GM18858 (cell line): ENCODE results near the gene TRAF3IP1.

Experiments used
- ATAC-seq: cut with Tn5 transposase; IDR thresholded peaks from one replicate; pipeline ENCODE4 v1.9.1; 2021; ENCODE audit not compliant: unreplicated experiment

Gene TRAF3IP1

DNA sequence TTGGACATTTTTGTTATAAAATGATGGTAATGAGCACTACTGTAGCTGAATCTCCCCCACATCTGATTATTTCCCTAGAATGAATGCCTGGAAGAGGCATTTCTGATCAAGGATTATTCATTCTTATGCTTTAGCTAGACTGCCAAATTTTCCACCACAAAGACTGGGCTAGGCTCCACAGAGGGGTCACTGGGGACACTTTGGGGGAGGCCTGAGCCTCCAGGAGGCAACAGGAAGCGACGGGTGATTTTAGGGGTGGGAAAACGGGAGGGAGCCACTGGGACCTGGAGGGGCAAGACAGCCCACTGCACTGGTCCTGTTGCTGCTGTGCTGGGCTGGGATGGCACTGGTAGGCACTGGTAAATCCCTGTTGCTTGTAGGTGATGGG, 104.0 kb downstream of the TRAF3IP1 start:
- no peak for ATAC-seq

DNA sequence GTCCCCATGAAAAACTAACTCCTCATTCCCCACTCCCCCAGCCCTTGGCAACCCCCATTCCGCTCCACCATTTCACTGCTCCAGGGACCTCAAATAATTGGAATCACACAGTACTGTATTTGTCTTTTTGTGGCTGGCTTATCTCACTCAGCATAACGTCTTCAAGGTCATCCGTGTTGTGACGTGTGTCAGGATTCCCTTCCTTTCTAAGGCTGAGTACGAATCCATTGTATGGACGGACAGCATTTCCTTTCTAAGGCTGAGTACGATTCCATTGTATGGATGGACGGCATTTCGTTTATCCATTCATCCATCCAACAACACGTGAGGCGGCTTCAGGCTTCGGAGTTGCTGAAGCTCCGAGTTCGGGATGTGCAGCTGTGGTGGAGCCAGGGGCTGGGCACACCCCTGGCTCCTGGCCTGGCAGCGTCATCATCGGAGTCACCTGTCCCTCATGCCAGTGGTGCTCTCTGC, 105.2 kb downstream of the TRAF3IP1 start:
- ATAC-seq, result no peak

DNA sequence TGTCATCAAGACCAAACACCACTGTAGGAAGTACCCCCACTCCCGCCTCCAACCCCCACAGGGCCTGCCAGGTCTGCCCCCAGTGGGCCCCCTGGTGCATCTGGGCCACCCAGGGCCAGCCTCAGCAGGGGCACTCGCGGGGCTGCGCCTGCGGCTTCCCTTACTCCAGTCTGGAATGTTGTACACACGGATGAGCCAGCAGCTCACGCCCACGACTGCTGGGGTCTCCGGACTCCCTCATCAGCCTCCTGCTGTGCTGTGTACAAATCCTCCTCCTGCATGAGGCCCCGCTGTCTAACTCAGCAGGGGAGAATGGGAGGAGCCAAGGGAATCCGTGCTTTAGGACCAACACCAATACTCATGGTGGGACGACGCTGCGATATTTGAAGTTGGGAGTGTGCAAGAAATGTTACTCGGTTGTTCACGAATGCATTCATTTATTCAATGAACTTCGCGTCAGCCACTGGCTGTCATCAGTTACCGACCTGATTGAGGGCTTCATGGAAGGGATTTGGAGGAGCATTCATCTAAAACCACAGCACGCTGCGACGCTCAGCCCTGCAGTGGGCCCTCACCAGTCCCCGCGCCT, 105.8 kb downstream of the TRAF3IP1 start:
- ATAC-seq, result peak; percentile 7

DNA sequence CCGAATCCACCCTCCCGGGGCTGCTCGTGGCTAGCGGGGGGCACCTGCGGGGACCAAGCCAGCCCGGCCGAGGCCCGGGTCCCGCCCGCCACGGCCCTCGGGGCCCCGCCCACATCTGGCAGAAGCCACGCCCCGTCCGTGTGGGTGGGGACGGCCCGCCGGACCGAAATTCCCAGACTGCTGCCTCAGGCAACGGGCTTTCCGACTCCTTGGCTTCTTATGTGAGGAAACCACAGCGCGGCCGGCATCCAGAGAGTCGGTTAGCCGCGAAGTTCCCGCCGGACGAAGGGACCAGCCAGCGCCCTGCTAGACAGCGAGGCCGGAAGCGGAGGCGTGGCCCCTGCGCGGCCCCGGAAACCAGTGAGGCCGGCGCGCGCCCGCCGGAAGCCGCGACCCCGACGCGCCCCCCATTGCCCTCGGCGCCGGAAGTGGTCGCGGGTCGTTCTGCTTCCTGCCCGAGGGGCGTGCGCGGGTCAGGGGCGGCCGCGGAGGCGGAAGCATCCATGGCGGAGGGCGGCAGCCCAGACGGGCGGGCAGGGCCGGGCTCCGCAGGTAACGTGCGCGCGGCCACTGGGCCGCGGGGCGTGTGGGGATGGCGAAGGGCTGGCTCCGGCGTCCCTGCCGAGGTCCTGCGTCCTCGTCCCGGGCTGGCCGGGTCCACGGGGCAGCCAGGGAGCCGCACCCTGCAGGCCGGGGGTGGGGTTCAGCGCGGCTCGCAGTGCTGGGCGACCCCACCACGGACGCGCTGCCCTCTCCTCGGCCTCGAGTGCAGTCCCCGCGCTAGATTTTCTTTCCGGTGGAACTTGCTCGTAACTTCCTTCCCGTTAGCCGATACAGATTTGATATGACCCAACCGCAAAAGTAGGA, 106.5 kb downstream of the TRAF3IP1 start, which contains the start of gene ASB1:
ASB1 (plus strand) TSS at position 360 of the 867 bp plus-strand sequence; CDS start at position 504, 144 bp downstream.
- ATAC-seq, result peak; percentile 65

DNA sequence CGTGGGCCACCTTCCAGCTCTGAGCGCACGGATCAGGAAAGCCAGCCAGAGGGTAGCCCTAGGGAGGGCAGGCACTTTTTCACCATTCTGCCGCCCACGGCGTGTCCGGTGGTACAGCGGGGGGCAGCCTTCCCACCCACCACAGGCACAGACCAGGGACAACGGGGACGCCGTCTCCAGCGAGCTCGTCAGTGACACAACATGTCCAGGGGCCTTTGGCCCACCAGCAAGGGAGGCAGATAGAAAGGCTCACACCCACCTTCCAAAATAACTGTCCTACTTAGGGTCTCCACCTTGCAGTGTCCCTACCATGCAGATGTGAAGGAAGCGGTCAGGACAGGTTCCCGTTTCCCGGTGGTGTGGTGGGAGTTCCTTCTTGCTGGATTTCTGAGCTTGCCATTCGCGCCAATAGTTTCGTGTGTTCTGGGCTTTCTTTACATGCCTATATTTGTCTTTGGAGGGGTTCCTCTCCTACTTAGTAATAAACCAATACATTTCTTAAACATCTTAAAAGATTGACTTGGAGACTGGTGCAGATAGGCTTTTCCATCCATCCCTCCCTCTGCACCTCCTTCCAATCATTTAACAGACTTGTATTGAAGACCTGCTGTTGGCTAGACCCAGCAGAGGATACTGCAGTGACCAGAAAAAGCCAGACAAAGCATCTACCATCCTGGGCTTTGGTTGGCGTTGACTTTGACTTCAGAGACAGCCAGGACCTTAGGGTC, 107.3 kb downstream of the TRAF3IP1 start:
- ATAC-seq, result no peak

DNA sequence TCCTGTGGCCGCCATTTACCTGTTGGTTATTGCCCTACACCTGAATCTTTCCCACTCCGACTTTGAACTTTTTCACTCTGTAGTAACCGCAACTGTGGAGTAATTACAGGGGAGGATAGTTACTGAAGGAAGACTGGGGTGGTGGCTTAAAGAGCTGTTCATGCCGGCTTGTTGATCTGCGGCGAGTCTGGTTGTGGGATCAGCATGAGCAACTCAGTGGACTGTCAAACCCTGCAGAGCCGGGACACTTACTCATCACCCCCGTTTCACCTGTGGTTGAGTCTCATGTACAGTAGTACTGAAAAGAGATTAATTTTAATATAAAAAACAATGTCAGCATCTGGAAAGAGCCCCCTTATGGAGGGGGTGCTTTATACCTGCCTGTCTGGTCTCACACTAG, 108.5 kb downstream of the TRAF3IP1 start:
- ATAC-seq, result no peak

DNA sequence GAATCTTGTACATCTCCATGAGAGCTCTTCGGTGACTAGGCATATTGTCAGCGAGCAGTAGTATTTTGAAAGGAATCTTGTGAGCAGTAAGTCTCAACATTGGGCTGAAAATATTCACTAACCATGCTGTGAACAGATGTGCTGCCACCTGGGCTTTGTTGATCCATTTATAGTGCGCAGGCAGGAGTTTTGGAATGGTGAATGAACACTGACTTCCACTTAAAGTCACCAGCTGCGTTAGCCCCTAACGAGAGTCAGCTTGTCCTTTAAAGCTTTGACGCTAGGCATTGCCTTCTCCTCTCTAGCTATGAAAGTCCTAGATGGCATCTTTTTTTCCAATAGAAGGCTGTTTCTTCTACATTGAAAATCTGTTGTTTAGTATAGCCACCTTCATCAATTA, 110.5 kb downstream of the TRAF3IP1 start:
- no peak for ATAC-seq

DNA sequence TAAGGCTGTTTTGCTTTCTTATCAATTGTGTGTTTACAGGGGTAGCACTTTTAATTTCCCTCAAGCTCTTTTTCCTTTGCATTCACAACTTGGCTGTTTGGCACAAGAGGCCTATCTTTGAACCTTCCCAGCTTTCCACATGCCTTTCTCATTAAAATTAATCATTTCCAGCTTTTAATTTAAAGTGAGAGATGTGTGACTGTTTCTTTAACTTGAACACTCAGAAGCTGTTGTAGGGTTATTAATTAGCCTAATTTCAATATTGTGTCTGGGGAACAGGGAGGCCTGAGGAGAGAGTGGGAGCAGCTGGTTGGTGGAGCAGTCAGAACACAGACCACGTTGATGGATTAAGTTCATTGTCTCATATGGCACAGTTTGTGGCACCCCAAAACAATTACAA, 111.1 kb downstream of the TRAF3IP1 start:
- ATAC-seq, result no peak

DNA sequence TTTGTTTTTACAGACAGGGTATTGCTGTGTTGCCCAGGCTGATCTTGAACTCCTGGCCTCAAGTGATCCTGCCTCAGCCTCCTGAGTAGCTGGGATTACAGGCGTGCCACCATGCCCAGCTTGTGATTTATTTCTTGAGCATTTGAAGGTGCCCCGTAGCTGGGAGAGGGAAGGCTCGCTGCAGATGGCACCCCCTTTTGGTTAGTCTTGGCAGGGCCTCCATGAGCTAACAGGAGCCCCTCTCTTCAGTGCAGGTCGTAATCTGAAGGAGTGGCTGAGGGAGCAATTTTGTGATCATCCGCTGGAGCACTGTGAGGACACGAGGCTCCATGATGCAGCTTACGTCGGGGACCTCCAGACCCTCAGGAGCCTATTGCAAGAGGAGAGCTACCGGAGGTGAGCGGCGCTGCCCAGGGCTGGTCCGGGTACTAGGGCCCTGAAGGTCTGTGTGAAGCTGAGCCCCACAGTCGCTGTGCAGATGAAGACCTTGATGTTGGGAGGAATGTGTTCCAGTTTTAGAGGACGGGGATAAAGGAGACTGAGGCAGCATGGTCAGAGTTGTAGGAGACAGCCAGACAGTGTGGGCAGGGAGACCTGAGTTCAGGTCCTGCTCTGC, 113.1 kb downstream of the TRAF3IP1 start:
- ATAC-seq, result no peak

DNA sequence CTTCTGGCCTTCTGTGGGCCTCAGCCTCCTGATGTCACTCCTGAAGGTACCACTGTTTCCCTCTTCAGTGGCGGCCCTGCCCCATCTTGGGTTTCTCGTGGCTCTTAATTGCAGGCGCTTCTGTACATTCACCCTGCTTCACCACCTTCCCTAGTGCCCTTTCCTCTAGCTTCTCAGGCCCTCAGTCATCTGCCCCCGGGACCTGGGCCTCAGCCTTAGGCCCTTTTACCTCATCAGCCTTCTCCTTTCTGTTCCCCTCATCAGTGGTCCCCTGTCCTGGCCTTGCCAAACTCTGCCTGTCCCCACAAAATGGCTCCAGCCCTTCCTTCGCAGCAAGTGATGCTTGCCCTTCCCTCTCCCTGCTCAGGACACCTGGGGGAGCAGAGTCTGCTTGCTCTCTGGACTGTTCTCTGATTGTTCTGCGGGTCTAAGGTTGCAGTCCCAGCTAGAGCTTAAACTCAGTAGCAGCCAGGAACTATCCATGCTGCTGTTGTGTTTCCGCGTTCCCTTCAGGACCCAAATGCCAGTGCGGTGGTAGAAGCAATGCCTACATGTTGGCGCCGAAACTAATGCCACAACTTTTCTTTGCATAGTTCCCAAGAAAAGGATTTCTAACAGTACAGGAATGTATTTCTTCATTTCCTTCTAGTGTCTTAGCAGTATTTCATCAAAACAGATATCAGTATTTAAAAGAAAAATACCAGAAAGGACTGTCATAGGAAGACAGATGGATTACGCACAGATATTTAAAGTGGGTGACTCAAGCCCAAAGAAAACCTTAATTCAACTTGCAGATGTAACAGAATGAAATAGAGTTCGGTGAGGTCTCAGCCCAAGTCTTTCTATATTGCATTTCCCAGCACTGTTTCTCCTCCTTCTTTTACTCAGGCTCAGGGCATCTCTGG, 113.9 kb downstream of the TRAF3IP1 start:
- ATAC-seq, result no peak

DNA sequence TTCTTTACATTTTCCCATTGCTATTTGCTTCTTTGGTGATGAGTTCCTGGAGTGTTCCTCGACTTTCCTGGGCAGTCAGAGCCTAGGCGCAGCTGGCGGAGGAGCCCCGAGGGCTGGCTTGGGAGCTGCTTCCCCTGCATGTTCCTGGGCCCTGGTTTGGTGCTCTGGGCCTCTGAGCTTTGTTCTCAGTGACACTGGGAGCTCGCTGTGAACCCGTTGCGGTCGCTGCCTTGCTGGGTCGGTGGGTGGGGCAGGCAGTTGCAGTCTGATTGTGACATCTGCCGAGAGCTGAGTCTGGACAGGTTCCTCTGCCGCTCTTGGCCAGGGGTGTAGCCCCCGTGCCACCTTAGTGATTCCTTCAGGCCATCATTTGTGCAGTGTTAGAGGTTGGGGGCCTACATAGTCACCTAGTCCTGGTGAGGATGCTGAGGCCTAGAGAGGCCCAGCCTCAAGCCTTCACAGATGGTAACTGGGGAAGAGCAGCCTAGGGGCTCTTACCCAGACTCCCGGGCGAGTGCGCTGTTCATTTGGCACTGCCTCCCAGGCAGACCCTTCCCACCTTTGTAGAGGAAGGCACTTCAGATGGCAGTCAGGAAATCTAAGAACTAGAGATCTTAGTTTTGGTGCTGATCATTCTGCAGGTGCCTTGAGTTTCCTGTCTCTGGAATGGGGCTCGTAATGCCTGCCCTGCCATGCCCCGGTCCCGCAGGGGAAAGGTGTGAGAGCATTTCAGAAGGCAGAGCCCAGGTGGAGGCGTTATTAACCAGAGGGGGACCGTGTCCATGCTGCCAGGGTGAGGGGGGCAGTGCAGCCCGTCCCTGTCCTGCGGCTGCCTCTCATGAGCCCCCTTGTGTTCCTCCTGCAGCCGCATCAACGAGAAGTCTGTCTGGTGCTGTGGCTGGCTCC, 114.8 kb downstream of the TRAF3IP1 start:
- no peak for ATAC-seq

DNA sequence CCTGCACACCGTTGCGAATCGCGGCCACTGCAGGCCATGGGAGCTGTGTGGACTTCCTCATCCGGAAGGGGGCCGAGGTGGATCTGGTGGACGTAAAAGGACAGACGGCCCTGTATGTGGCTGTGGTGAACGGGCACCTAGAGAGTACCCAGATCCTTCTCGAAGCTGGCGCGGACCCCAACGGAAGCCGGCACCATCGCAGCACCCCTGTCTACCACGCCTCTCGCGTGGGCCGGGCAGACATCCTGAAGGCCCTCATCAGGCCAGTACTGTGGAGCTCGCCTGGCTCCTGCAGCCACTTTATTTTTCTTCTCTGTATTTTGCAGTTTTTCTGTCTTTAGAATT, 115.4 kb downstream of the TRAF3IP1 start:
- ATAC-seq, result no peak

DNA sequence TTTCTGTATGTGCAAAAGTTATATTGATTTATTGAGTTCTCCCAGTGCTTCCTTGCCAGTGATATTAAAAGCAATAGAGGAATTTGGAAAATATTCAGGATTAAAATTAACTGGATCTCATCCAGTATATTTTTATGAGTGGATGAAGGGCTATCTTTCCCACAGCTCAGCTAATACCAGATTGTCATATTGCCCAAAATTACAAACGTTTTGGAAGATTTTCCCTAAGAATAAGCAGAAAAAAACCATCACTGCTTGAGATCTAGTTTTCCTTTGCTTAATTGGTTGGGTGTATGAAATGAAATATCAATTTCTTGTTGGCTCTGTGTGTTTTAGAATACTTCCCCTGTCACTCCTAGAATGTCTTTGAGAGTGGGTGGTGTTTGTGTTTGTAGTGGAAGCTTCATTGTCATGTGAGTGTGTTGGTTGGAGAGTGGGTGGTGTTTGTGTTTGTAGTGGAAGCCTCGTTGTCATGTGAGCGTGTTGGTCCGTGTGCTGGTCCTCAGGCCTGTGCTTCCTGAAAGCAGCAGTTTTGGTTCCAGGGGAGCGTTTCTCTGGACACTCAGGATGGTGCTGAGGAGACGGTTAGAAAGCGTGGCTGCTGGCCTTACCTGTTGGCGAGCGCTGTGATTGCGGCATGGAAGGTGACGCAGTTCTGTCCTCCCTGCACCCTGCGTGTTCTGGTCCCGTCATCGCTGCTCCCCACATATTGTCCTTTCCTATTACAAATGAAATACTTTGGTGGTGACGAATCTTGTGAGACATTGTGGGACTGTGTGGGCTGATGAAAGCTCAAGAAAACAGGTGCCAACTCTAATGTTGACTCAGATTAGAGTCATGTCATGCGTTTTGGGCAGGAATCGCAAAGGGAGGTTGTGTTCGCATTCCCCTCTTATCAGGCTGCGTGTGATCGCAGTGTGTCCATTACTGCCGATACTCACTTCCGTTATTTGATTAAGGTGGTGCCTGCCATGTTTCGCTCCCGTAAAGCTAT, 118.8 kb downstream of the TRAF3IP1 start:
- no peak for ATAC-seq

DNA sequence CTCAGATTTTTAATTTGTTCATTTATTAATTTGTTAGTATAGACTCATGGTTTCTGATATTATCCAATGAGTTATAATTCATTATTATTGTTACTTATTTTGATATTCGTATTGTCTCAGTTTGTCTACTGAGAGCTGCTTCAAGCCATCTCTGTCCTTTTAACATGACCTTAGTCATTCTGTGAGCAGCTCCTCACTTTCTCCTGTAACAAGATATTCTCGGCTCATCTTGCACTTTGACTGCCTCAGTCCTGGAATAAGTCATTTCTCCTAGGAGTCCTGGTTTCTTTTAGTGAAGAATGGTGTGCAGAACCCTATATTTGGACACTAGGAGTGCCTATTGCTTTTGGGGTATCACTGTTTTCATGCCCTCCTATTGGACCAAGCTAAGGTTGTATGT, 119.6 kb downstream of the TRAF3IP1 start:
- no peak for ATAC-seq

DNA sequence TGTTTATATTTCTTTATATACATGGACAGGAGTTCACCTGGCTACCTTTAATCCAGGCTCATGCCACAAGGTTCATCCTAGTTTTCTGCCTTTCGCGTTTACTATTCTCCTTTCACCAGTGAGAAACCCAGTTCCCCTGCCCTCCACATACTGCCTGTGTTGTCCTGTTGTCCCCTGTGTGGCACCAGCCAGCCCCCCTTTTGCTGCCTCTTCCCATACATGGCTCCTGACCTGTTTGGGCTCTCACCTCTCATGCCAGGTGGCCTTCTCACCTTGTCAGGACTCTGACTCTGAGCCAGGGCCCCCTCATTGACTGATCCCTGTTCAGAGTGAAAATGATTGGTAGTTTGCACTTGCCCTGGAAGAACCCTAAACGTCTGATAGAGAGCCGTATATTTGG, 120.0 kb downstream of the TRAF3IP1 start:
- no peak for ATAC-seq

DNA sequence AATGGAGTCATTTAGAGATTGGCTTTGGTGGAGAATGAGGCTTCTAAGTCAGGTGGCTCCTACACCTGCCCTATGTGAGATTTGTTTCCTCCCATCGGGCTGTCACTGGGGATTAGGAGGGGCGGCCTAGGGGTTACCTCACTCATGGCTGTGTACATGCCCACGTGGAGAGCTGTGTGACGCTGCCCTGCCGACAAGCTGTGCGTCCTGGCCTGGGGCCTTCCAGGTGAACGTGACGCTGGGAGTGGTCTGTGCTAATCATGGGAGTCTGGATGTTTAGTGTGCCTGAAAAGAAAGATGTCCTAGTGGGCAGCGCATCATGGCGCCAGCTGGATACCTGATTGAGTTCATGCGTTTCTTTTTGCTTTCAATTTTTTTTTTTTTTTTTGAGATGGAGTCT, 120.4 kb downstream of the TRAF3IP1 start:
- ATAC-seq, result no peak

DNA sequence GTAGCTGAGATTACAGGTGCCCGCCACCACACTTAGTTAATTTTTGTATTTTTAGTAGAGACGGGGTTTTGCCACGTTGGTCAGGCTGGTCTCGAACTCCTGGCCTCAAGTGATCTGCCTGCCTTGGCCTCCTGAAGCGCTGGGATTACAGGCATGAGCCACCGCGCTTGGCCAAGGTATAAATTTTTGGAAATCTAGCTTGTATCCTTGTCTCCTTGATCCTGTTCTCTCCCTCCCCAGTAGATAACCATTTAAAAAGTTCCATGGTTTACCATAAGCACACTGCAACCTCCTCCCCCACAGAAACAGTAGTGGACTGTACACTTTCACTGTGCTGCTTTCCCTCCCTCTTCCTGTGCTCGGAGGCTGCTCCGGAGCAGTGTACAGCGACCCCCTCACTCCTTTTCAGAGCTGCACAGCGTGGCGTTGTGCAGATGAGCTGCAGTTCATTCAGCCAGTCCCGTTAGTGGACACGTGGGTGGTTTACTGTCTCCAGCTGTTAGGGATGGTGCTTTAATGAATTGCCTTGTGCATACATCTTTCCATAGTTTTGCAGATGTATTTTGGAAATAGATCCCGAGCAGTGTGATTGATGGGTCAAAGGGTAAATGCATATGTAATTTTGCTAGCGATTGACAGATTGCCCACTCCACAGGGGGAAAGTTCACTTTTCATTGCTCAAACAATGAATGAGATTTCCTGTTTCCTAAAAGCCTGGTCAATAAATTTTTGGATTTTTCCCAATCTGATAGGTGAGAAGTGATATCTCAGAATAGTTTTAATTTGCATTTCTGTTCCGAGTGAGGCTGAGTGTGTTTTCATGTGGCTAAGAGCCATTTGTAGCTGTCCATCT, 121.2 kb downstream of the TRAF3IP1 start:
- no peak for ATAC-seq
